HG03280 (cell line): ENCODE measurements around the gene RIGI.
A peak's percentile ranks its signal among the peaks of the same experiment; 100 is the strongest.
"Not testable (repeated sequence)": the region's sequence is repeated elsewhere in the genome, so short reads cannot be mapped to it uniquely, and the experiment has no call there.

Source experiments
- ATAC-seq: cut with Tn5 transposase; IDR thresholded peaks from one replicate; pipeline ENCODE4 v1.9.1; 2021; ENCODE audit warnings: mild to moderate bottlenecking, moderate library complexity; ENCODE audit not compliant: unreplicated experiment

RIGI gene

DNA sequence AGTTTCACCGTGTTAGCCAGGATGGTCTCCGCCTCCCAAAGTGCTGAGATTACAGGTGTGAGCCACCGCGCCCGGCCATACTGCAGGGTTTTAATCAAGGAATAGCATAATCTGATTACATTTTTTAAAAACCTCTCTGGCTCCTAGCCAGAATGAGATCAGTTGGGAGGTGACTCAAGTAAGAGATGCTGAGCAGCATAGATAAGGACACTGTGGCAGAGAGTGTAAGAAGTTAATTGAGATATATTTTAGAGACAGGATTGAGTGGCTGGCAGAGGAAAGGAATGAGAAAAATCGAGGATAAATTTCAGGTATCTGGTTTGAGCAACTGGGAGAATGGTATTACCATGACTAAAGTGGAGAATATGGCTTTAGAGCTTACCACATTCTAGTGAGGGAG is 7.3 kb upstream of the RIGI start:
- no peak for ATAC-seq

GRCh38 chr9:32526707-32527048 is 682 bp upstream of the RIGI start:
- ATAC-seq, result no peak

GRCh38 chr9:32525709-32526030 is 326 bp downstream of the RIGI start:
- peak; percentile 20 for ATAC-seq

DNA sequence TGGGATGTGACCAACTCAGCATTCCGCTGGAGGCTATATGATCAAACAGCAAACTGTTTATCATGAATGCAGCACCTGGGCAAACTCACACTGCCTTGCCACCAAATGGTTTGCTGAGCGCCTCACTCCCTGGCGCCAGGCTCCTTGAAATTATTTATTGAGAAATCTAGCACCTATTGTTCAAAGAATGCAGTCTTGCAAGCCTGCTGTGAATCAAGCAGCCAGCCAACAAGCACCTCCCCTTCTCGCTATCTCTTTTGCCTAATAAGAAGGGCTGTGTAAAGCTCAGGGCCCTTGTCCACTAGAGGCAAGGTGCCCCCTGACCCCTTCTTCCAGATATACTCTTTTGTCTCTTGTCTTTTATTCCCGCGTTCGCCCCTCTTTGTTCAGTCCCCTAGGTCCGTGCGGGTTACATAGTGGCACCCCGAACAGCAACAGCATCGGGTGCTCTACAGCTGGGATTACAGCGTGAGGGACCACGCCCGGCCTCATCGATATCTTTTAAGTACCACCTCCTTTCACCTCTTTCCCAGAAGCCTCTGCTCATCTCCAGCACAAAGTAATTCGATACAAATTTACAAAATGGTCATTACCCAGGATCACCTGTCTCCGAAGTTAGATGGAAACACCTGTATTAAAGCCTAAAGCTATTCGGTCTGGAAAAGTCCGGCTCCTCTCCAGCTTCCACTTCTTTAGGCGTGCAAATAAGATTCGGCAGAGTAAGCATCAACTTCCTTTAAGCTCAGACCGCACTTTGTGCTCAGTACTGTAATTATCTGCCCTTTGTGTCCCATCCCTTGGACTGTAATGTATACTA is 896 bp downstream of the RIGI start:
- peak; percentile 15 for ATAC-seq

DNA sequence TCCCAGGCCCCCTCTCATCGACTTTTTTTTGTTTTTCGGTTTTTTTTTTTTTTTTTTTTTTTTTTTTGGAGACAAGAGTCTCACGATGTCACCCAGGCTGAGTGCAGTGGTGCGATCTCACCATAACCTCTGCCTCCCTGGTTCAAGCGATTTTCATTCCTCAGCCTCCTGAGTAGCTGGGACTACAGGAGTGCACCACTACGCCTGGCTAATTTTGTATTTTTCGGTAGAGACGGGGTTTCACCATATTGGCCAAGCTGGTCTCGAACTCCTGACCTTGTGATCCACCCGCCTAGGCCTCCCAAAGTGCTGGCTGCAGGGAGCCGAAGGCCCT is 1.5 kb downstream of the RIGI start:
- ATAC-seq, result not testable (repeated sequence)

GRCh38 chr9:32523910-32524309 is 2.1 kb downstream of the RIGI start:
- no peak for ATAC-seq

DNA sequence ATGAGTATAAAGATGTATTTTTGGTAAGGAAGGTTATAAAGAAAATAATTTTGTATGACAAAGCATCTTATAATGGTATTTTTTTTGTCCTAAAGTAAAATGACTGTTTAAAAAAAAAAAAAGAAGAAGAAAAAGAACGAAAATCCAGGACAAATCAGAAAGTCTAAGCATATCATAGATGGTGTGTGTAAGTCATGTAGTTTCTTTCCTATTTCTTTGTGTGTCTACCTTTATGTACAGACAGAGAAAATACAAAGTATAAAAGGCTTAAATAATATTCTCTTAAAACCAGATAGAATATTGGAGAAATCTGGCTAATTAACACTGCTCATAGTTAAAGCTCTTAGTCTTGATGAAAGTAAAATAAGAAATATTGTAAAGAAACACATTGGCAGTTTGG is 7.7 kb downstream of the RIGI start:
- ATAC-seq, result no peak

DNA sequence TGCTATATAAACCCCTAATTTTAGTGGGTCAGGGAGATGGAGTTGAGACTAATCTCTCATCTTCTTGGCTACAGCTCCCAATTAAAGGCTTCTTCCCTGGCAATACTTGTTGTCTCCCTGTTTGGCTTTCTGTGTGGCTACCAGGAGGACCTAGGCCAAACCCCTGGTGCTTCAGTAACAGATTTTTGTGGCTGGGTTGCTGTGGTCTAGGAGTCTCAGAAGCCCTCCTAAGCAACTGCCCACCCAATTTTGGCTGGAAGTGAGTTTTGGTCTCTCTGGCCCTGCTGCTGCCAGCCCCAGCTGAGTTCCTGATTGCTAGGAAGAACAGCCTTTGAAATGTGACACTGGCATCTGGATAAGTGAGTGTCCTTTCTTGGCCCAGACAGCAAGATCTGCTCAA is 9.8 kb downstream of the RIGI start:
- no peak for ATAC-seq

DNA sequence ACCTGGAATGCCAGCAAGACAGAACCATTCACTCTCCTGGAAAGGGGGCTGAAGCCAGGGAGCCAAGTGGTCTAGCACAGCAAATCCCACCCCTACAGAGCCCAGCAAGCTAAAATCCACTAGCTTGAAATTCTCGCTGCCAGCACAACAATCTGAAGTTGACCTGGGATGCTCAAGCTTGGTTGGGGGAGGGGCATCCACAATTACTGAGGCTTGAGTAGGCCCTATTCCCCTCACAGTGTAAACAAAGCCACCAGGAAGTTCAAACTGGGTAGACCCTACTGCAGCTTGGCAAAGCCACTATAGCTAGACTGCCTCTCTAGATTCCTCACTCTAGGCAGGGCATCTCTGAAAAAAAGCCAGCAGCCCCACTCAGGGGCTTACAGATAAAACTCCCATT is 17.3 kb downstream of the RIGI start:
- no peak for ATAC-seq

DNA sequence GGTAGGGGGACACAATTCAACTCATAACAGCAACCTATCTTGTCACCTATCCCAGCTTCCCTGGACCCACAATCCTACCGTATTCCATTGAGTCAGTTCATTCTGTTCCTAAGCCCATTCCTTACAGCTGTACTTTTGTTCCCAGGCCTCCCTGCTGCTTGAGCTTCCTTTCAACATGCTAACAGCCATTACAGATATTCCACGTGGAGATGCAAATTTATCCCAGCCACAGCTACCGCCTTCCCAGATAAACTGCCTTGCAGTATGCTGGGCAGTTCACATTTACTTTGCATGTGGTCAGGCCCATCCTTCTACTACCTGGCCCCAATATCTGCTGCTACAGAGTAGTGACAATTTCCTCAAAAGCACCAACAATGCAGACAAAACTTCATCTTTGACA is 23.0 kb downstream of the RIGI start:
- ATAC-seq, result no peak

GRCh38 chr9:32502464-32502863 is 23.5 kb downstream of the RIGI start:
- no peak for ATAC-seq

DNA sequence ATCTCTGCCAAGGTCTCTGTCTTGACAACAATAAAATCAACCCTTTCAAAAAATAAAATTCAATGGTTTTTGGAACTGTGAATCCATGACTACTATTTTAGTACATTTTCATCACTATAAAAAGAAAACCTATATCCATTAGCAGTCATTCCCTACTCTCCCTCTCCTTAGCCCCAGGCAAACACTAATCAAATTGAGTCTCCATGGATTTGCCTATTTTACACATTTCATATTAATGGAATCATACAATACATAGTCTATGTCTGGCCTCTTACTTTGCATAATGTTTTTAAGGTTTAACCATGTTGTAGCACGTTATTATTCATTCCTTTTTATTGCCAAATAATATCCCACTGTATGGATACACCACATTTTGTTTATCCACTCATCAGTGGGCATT is 24.1 kb downstream of the RIGI start:
- no peak for ATAC-seq

DNA sequence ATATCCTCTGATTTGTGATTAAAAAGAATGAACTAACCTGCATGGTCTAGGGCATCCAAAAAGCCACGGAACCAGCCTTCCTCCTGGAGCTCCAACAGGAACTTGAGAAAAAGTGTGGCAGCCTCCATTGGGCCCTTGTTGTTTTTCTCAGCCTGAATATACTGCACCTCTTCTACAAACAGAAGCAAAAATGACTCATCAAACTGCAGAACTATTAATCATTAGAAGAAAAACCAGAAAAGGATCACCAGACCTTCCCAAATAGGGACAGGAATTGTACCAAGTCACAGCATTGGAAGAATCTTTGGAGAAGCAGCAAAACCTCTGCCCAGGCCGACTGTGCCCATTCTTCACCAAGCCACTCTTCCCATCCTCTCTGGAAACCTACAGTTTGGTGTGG is 25.2 kb downstream of the RIGI start:
- ATAC-seq, result no peak

GRCh38 chr9:32497921-32498320 is 28.1 kb downstream of the RIGI start:
- ATAC-seq, result no peak

DNA sequence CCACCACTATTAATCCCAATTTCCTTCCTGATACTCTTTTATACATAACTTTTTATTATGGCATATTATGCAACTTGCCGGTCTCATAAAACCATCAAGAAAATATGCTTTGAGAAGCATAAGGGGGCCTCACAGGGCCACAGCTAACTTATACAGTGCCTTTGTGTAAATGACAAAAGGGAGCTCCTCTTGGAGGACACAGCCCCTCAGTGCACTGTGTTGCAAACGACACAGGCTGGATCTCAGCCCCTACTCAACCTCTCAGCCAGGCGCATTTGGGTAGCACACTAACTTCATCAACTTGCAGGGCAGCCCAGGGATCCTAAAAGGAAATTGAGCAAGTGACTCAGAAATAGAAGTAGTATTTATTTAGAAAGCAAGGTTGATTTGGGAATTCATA is 35.4 kb downstream of the RIGI start:
- ATAC-seq, result no peak

DNA sequence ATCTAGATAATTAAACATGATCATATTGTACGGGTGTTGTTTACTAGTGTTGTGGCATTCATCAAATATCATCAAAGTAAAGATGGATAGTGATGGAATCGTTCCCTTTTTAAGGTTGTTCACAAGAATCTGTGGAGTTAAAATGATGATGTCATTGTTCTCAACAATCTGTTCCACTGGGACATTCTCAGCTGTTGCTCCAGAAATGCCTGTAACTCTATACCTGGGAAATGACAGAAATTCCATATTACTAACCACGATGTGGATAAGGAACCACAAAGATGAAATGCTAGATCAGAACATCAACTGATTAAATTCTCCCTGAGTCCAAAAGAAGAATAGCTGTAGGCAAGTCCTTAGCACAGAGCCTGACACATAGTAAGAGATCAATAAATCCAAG is 38.0 kb downstream of the RIGI start:
- no peak for ATAC-seq

- ATAC-seq, result no peak
These were observed 39.0 kb downstream of the RIGI start for GRCh38 chr9:32486839-32487562.

DNA sequence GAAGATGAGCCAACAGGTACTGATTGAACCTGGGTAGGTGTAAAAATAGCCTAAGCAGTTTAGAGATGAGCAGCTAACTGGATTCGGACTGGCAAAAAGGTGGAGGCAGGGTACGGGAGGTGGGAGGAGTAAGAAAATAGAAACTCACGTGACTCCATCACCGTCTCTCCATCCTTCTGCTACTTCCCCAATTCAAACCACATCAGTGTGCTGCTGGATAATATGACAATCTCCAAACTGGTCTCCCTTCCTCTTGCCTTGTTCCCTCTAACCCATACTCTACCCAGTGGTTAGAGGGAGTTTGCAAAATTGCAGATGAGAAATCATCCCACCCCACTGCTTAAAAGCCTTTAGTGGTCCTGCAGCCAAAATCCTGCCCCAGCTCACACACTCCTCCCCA is 42.7 kb downstream of the RIGI start:
- ATAC-seq, result no peak
